ENCODE results near the gene ZIC2. TPM values are rescaled to one million over a fixed set of nuclear protein-coding genes. Genes with fewer than 3 reads are reported as not detected.

ZIC2 gene
- total and polyA plus RNA-seq, 2 of the 8 experiments (the other 6 are each of a cell fraction or from before 2014, with no cell fraction given): 53.2 to 372 TPM

DNA sequence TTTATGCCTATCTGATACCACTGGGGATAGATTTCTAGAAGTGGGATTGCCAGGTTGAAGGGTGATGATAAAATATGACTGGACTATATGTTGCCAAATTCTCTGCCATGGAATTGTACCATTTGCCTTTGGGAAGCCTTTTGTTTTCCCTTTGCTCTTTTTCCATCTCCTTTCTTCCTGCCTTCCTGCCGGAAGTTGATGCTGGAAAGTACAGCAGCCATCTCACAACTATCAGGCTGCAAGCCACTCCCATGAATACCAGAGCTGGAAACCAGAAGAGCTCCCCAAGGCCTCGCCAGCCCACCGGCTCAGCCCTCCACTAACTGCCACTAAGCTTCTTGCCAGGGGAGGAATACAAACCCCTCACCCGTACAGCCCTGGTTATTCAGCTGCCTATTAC lies 39.7 kb upstream of the ZIC2 start:
- Histone ChIP-seq H3K4ac (replicated peaks; ENCODE audit: insufficient read length, low read depth, low read length) (no peak overlapping the region), H4K5ac (ENCODE audit: insufficient read length, low read depth, low read length) (no peak overlapping the region), H3K23ac (ENCODE audit: insufficient read length) (no peak overlapping the region), H3K79me2 (ENCODE audit: control insufficient read depth in 1 of 2, insufficient read depth in 2 of 2, low read length in 2 of 2) (no peaks in the 10 kb centered on the region), H2AFZ (ENCODE audit: low read length) (no peak overlapping the region), H3K4me3 (ENCODE audit: extremely low read depth in 1 of 4, insufficient read depth in 2 of 4, low read depth in 3 of 4, low read length in 4 of 4) (no peak overlapping the region), H3K9me3 (ENCODE audit: insufficient read depth in 2 of 2, low read depth in 1 of 2, low read length in 1 of 2) (no peaks in the 10 kb centered on the region), H3K14ac (ENCODE audit: insufficient read length) (no peak overlapping the region), H2AK5ac (ENCODE audit: low read depth, low read length) (no peak overlapping the region), H3K23me2 (ENCODE audit: low read depth, low read length) (no peaks in the 10 kb centered on the region), H2BK12ac (ENCODE audit: low read depth, low read length) (no peak overlapping the region), H4K20me1 (replicated peaks in 1 of 2; ENCODE audit: control insufficient read depth in 1 of 2, insufficient read depth in 2 of 2, low read length in 2 of 2) (no peaks in the 10 kb centered on the region), H3K36me3 (ENCODE audit: control insufficient read depth in 2 of 4, insufficient read depth in 4 of 4, low read length in 3 of 4) (no peaks in the 10 kb centered on the region), H3K9ac (replicated peaks in 1 of 4; ENCODE audit: extremely low read depth in 1 of 4, low read depth in 3 of 4, low read length in 3 of 4) (no peak overlapping the region), H2BK5ac (ENCODE audit: low read depth, low read length) (no peak overlapping the region), H4K8ac (ENCODE audit: extremely low read depth, insufficient read depth, low read length) (no peak overlapping the region; the same call in 1 of the 2 replicates), H3K79me1 (ENCODE audit: low read depth, low read length) (no peaks in the 10 kb centered on the region), H2BK15ac (ENCODE audit: low read length) (no peak overlapping the region), H4K91ac (replicated peaks; ENCODE audit: insufficient read length, low read length) (no peak overlapping the region), H3K27me3 (replicated peaks in 1 of 4; ENCODE audit: control insufficient read depth in 3 of 4, extremely low read depth in 1 of 4, insufficient read depth in 3 of 4, low read length in 3 of 4) (no peaks in the 10 kb centered on the region), H3K4me1 (replicated peaks in 1 of 4; ENCODE audit: control insufficient read depth in 3 of 4, insufficient read depth in 4 of 4, low read length in 3 of 4) (peaks cover 0 to 4% (median 0%) of the 10 kb centered on the region in 4 experiments; a peak in 2 of 7 replicates), H3K18ac (ENCODE audit: extremely low read depth, low read length) (no peak overlapping the region), H3K56ac (replicated peaks; ENCODE audit: insufficient read length, low read depth, low read length) (no peak overlapping the region), H3K27ac (ENCODE audit: low read depth, low read length) (no peak overlapping the region), H2BK20ac (ENCODE audit: low read length) (no peak overlapping the region), H2BK120ac (replicated peaks; ENCODE audit: low read depth, low read length) (no peak overlapping the region), H3K4me2 (ENCODE audit: insufficient read depth in 1 of 2, low read depth in 2 of 2, low read length in 2 of 2) (no peak overlapping the region)
- 92% methylated on average over 4 of the region's 4 CpGs; no CpG with 5 or more reads in 1 of the 2 experiments for WGBS, 2 experiments (ENCODE audit: extremely low coverage in 1 of 2, insufficient coverage in 1 of 2, insufficient read length in 1 of 2, insufficient replicate concordance in 2 of 2, low coverage in 1 of 2, low lambda C conversion rate in 2 of 2, missing lambda C conversion rate in 1 of 2)
- FAIRE-seq (no peak), DNase-seq (ENCODE audit: low read depth in 1 of 2, low spot score in 2 of 2) (no peak)
- ChIA-PET CTCF (ENCODE audit: partially characterized antibody) (interaction anchor here (0.5 to 2.3 kb wide), 6 partner anchors 13 to 210 kb away, joined by 3 to 10 read pairs (median 4); no protein-coding TSS in a partner anchor), POLR2A (ENCODE audit: partially characterized antibody) (interaction anchor here (1.3 kb wide), 1 partner anchor 9 kb away, joined by 5 read pairs; no protein-coding TSS in a partner anchor)
- TF ChIP-seq KDM5A (IDR thresholded peaks at IDR 0.05; ENCODE audit: low read length): no peak
- no peak for TF ChIP-seq SIN3A (conservative IDR thresholded peaks at IDR 0.05 in 1 of 2, IDR thresholded peaks at IDR 0.05 in 1 of 2; ENCODE audit: low read depth in 1 of 2, low read length in 2 of 2)
- no peak for TF ChIP-seq SP1 (IDR thresholded peaks at IDR 0.05; ENCODE audit: low read depth, low read length)
